ACHN (cell line): ENCODE data around the gene TTC28.
"Not testable (repeated sequence)": the region's sequence is repeated elsewhere in the genome, so short reads cannot be mapped to it uniquely, and the experiment has no call there.

Experiments
- DNase-seq: peaks from one replicate; pipeline ENCODE4 v3.0.0-alpha.2; 2015
- in situ Hi-C: cut with HindIII; loops from 2 replicates; pipeline ENCODE4 v1.10.0; 2017; ENCODE audit warnings: low sequenced_read_pairs, low pct_ligation_motif_present, low pct_unique_long_range_greater_than_20kb

TTC28 gene

GRCh38 chr22:28530565-28530964, 149.1 kb downstream of the TTC28 start:
- DNase-seq, in situ Hi-C loops: not testable (repeated sequence)

GRCh38 chr22:28529144-28529543, 150.5 kb downstream of the TTC28 start:
- DNase-seq, in situ Hi-C loops: not testable (repeated sequence)

- DNase-seq = no peak
- in situ Hi-C loops = no loop called here
Observed at GRCh38 chr22:28521451-28521850, 158.2 kb downstream of the TTC28 start.

GRCh38 chr22:28514321-28514821, 165.3 kb downstream of the TTC28 start:
- DNase-seq = no peak

GRCh38 chr22:28512387-28512786, 167.3 kb downstream of the TTC28 start:
- DNase-seq, in situ Hi-C loops: not testable (repeated sequence)

More at GRCh38 chr22:28514321-28514821, 165.3 kb downstream of the TTC28 start:
- in situ Hi-C loops = no loop called here

GRCh38 chr22:28507896-28508295, 171.7 kb downstream of the TTC28 start:
- DNase-seq = no peak
- in situ Hi-C loops = no loop called here

GRCh38 chr22:28506150-28506535, 173.5 kb downstream of the TTC28 start:
- no peak for DNase-seq
- in situ Hi-C loops = no loop called here

GRCh38 chr22:28505416-28506149, 174.1 kb downstream of the TTC28 start:
- in situ Hi-C loops = no loop called here
- peak; percentile 69 for DNase-seq

- in situ Hi-C loops = no loop called here
- no peak for DNase-seq
Observed at GRCh38 chr22:28500006-28500405, 179.6 kb downstream of the TTC28 start.

GRCh38 chr22:28498044-28498443, 181.6 kb downstream of the TTC28 start:
- DNase-seq = no peak
- in situ Hi-C loops = no loop called here

- no peak for DNase-seq
- in situ Hi-C loops = no loop called here
Observed at GRCh38 chr22:28497188-28497587, 182.5 kb downstream of the TTC28 start.

- in situ Hi-C loops = not testable (repeated sequence)
Observed at GRCh38 chr22:28491289-28491688, 188.4 kb downstream of the TTC28 start.

GRCh38 chr22:28488825-28489224, 190.8 kb downstream of the TTC28 start:
- in situ Hi-C loops = no loop called here
- no peak for DNase-seq

More at GRCh38 chr22:28491289-28491688, 188.4 kb downstream of the TTC28 start:
- DNase-seq = not testable (repeated sequence)

- in situ Hi-C loops = no loop called here
- no peak for DNase-seq
Observed at GRCh38 chr22:28484662-28485061, 195.0 kb downstream of the TTC28 start.

GRCh38 chr22:28481725-28482124, 197.9 kb downstream of the TTC28 start:
- in situ Hi-C loops = no loop called here
- no peak for DNase-seq

GRCh38 chr22:28480000-28480715, 199.5 kb downstream of the TTC28 start:
- DNase-seq = no peak
- in situ Hi-C loops = no loop called here

GRCh38 chr22:28478564-28478963, 201.1 kb downstream of the TTC28 start:
- DNase-seq = no peak
- in situ Hi-C loops = no loop called here

GRCh38 chr22:28477556-28477955, 202.1 kb downstream of the TTC28 start:
- in situ Hi-C loops = no loop called here
- DNase-seq = no peak

- DNase-seq = no peak
- in situ Hi-C loops = no loop called here
Observed at GRCh38 chr22:28474330-28474729, 205.3 kb downstream of the TTC28 start.

- in situ Hi-C loops = no loop called here
- no peak for DNase-seq
Observed at GRCh38 chr22:28473258-28473657, 206.4 kb downstream of the TTC28 start.
